Muscle of leg (tissue), 11 donors: ENCODE results near the gene ARIH1. TPM values are rescaled to one million over a fixed set of nuclear protein-coding genes. Genes with fewer than 3 reads are reported as not detected.
"Not testable (repeated sequence)": the region's sequence is repeated elsewhere in the genome, so short reads cannot be mapped to it uniquely, and the experiment has no call there.

ENCODE experiments used
- DNase-seq: peaks from one replicate; pipeline ENCODE4 v3.0.0; 2013
- H3K27ac ChIP-seq: one replicate; pipeline ENCODE4 v1.5.1; 2013; ENCODE audit warnings: mild to moderate bottlenecking, low read length, control low read depth
- H3K27me3 ChIP-seq: one replicate; pipeline ENCODE4 v1.6.1; 2013; ENCODE audit warnings: low read length; ENCODE audit not compliant: control insufficient read depth, insufficient read depth
- H3K36me3 ChIP-seq: one replicate; pipeline ENCODE4 v1.6.1; 2013; ENCODE audit warnings: low read length; ENCODE audit not compliant: control insufficient read depth, insufficient read depth
- H3K4me1 ChIP-seq: one replicate; pipeline ENCODE4 v1.6.1; 2013; ENCODE audit warnings: low read length; ENCODE audit not compliant: control insufficient read depth, insufficient read depth
- H3K4me3 ChIP-seq: one replicate; pipeline ENCODE4 v1.5.1; 2013; ENCODE audit warnings: low read length, control low read depth
- H3K9me3 ChIP-seq: replicated peaks from 2 replicates; pipeline ENCODE4 v1.6.1; 2013; ENCODE audit warnings: low read depth, low read length; ENCODE audit not compliant: control insufficient read depth
- WGBS: methylation state at CpG from one replicate; pipeline ENCODE4 v1.1.5; 2013; ENCODE audit warnings: missing lambda C conversion rate; ENCODE audit not compliant: insufficient coverage; 5-methylcytosine and 5-hydroxymethylcytosine counted together
- polyA plus RNA-seq, 8 donors: library from polyadenylated mRNA; unstranded; fragments of 120-200 nt; gene quantifications; one replicate each; pipeline versions ENCODE4 v1.2.1 to v1.2.3, GENCODE V29; 2013; ENCODE audit warnings: inconsistent platforms in 1 of 8, low replicate concordance in 1 of 8; ENCODE audit not compliant: insufficient read length in 8 of 8, insufficient read depth in 1 of 8
- total RNA-seq: library from RNA; stranded (reverse); fragments of 120-200 nt; gene quantifications from one replicate; pipeline ENCODE4 v1.2.4, GENCODE V29; 2013

Gene ARIH1
- total and polyA plus RNA-seq, 9 donors, result 54.2 to 150 (median 124) TPM

DNA sequence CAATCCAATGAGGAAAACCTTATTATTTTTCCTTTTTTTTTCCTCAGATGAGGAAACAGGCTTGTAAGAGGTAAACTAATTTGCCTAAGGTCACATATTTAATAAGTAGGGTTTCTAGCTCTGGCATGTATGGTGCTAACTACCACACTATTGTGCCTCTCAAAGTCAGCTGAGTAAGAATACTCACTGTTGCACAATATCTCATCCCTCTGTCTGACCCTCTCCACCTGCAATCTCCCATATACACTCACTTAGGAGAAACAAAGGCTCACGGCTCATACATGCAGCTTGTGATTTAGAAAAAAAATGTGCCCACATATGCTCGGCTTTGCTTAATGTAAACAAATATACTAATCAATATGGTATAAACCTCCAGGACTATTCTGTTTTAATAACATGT, 10.4 kb upstream of the ARIH1 start:
- no CpG with 5 or more reads among the region's 2 CpGs for WGBS
- Histone ChIP-seq H3K36me3 (no peaks in the 10 kb centered on the region), H3K27me3 (no peaks in the 10 kb centered on the region), H3K9me3 (no peaks in the 10 kb centered on the region), H3K27ac (no peak overlapping the region), H3K4me3 (no peak overlapping the region), H3K4me1 (no peaks in the 10 kb centered on the region)
- DNase-seq, result no peak

DNA sequence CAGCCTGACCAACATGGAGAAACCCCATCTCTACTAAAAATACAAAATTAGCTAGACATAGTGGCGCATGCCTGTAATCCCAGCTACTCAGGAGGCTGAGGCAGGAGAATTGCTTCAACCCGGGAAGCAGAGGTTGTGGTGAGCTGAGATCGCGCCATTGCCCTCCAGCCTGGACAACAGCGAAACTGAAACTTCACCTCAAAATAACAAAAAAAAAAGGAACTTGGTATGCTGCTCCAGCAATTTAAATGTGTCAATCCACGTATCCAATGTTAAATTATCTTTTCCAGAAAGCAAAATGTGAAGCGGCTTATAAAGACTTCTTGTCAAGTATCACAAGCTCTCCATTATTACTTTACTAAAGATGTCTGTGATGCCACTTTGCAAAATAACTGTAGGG, 9.9 kb upstream of the ARIH1 start:
- Histone ChIP-seq H3K36me3 (no peaks in the 10 kb centered on the region), H3K9me3 (no peaks in the 10 kb centered on the region), H3K4me1 (no peaks in the 10 kb centered on the region), H3K27ac (no peak overlapping the region), H3K4me3 (no peak overlapping the region), H3K27me3 (no peaks in the 10 kb centered on the region)
- WGBS, result no CpG with 5 or more reads among the region's 7 CpGs
- DNase-seq, result no peak

DNA sequence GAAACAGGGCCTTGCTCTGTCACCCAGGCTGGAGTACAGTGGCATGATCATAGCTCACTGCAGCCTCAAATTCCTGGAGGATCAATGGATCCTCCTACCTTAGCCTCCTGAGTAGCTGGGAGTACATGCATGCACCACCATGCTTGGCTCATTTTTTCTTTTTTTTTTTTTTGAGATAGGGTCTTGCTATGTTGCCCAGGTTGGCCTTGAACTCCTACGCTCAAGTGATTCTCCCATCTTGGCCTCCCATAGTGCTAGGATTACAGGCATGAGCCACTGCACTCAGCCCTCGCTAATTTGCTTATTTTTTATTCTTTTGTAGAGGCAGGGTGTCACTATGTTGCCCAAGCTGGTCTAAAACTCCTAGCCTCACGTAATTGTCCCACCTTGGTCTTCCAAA, 6.0 kb upstream of the ARIH1 start:
- no peak overlapping the region for H3K27ac ChIP-seq
- WGBS, result 93% methylated on average over 2 of the region's 3 CpGs
- no peak for DNase-seq

DNA sequence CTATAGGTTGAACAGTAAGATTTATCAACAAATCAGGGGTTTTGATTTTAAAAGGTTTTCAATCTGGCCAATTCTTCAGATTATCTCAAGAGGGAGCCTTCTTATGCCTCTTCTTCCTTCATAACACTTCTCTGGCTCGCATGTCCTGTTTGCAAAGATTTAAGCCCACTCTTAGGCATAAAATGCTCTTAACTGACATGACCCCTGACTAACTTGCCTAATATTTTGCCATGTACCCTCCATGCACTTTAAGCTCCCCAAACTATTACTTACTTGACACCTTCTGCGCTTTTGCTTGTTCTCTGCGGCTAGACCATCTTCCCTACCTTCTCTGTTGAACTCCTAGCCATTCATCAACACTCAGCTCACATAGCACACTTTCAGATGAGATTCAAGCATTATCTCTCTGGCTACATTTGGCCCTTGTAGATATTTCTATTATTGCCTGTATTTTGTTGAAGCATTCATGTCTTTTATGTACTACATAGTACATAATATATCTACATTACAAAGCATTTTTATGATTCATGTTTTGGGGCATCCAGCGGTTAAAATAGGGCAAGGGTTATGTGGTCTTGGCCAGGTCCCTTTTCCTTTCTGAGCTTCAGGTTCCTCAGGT, 1.0 kb upstream of the ARIH1 start:
- Histone ChIP-seq H3K27ac (peak overlapping the region; percentile 99), H3K9me3 (no peaks in the 10 kb centered on the region), H3K36me3 (peaks cover 2% of the 10 kb centered on the region), H3K4me1 (peaks cover 13% of the 10 kb centered on the region), H3K27me3 (no peaks in the 10 kb centered on the region), H3K4me3 (peak overlapping the region; percentile 67)
- DNase-seq, result peak; percentile 66
- WGBS, result 46% methylated on average over 3 of the region's 4 CpGs

More for the DNA sequence above, 6.0 kb upstream of the ARIH1 start:
- Histone ChIP-seq H3K36me3 (peaks cover 2% of the 10 kb centered on the region), H3K27me3 (no peaks in the 10 kb centered on the region), H3K9me3 (no peaks in the 10 kb centered on the region), H3K4me3 (no peak overlapping the region), H3K4me1 (peaks cover 3% of the 10 kb centered on the region)

DNA sequence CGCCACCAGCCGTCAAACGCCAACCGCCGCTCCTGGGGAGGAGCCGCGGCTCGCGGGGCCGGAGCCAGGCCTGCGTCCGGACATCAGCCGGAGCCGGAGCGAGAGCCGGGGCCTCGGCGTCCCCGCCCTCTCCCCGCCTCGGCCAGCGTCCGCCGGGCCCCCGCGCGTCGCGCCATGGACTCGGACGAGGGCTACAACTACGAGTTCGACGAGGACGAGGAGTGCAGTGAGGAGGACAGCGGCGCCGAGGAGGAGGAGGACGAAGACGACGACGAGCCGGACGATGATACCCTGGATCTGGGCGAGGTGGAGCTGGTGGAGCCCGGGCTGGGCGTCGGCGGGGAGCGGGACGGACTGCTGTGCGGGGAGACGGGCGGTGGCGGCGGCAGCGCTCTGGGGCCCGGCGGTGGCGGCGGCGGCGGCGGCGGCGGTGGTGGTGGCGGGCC, 359 bp downstream of the ARIH1 start:
- peaks cover 13% of the 10 kb centered on the region for H3K36me3 ChIP-seq
- H3K4me1 ChIP-seq, result peaks cover 13% of the 10 kb centered on the region
- peak overlapping the region; percentile 67 for H3K4me3 ChIP-seq
- H3K27ac ChIP-seq, result peak overlapping the region; percentile 99
- under 1% methylated on average over 67 of the region's 67 CpGs for WGBS
- no peaks in the 10 kb centered on the region for H3K9me3 ChIP-seq
- DNase-seq, result no peak
- H3K27me3 ChIP-seq, result no peaks in the 10 kb centered on the region

DNA sequence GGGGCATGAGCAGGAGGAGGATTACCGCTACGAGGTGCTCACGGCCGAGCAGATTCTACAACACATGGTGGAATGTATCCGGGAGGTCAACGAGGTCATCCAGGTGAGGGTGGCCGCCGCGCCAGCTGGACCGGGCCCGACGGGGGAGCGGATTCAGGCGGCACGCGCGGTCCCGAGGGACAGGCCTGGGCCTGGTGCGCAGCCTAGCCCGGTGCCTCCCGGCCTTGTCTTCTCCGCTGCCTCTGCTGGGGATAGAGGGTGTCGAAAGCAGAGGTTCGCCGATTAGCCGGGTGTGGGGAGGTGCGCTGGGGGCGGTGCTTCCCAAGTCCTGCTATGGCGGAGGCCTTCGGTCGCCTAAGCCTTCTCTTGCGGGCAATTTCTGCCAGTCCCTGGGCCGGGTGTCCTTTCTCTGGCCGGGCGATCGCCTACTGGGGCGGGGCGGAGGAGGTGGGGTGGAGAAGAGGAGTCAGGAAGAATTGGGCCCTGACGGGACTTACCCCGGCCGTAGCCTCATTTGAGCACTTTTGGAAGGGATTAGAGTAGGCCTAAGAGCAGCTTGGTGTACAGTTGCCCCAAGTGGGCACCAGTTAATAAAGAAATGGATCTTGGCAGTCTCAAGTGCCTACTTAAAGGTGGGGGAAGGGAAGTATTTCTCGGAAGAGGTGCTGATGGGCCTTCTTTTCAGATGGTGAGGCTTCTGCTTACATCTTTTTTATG, 940 bp downstream of the ARIH1 start:
- H3K27ac ChIP-seq, result peak overlapping the region; percentile 99
- under 1% methylated on average over 38 of the region's 42 CpGs for WGBS
- peak; percentile 82 for DNase-seq
- peak overlapping the region; percentile 67 for H3K4me3 ChIP-seq
- peaks cover 16% of the 10 kb centered on the region for H3K36me3 ChIP-seq
- peaks cover 13% of the 10 kb centered on the region for H3K4me1 ChIP-seq
- H3K9me3 ChIP-seq, result no peaks in the 10 kb centered on the region
- H3K27me3 ChIP-seq, result no peaks in the 10 kb centered on the region

DNA sequence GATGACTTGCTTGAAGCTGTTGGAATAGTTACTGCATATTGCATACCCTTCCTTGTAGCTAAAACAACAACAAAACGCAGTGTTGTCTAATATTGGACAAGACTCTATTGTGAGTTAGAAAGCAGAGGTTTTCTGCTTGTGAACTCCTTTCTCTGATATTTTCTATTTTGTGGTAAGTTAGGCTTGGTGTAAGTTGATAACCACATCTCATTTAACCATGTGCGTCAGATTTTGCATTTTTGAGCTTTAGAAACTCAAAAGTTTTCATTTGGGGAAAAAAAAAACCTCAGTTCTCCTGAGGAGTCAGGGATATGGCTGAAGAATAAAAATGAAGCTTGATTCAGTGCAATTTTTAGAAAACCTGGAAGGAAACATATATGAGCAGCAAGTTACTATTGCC, 1.5 kb downstream of the ARIH1 start:
- no CpG with 5 or more reads among the region's 2 CpGs for WGBS
- DNase-seq, result no peak
- no peaks in the 10 kb centered on the region for H3K9me3 ChIP-seq
- H3K4me1 ChIP-seq, result peaks cover 13% of the 10 kb centered on the region
- peak overlapping the region; percentile 99 for H3K27ac ChIP-seq
- peaks cover 16% of the 10 kb centered on the region for H3K36me3 ChIP-seq
- peak overlapping the region; percentile 67 for H3K4me3 ChIP-seq
- no peaks in the 10 kb centered on the region for H3K27me3 ChIP-seq

DNA sequence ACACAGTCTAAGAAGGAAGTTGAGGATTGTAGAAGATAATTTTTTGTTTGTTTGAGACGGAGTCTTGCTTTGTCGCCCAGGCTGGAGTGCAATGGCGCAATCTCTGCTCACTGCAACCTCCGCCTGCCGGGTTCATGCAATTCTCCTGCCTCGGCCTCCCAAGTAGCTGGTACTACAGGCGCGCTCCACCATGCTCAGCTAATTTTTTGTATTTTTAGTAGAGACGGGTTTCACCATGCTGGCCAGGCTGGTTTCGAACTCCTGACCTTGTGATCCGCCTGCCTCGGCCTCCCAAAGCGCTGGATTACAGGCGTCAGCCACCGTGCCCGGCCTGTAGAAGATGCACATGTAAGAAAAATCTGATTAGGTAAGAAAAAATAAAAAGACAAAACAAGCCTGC, 2.2 kb downstream of the ARIH1 start:
- not testable (repeated sequence) for H3K27ac ChIP-seq, H3K4me3 ChIP-seq, H3K9me3 ChIP-seq, DNase-seq, H3K27me3 ChIP-seq
- WGBS, result 89% methylated on average over 11 of the region's 16 CpGs
- Histone ChIP-seq H3K36me3 (peaks cover 14% of the 10 kb centered on the region), H3K4me1 (peaks cover 13% of the 10 kb centered on the region)

DNA sequence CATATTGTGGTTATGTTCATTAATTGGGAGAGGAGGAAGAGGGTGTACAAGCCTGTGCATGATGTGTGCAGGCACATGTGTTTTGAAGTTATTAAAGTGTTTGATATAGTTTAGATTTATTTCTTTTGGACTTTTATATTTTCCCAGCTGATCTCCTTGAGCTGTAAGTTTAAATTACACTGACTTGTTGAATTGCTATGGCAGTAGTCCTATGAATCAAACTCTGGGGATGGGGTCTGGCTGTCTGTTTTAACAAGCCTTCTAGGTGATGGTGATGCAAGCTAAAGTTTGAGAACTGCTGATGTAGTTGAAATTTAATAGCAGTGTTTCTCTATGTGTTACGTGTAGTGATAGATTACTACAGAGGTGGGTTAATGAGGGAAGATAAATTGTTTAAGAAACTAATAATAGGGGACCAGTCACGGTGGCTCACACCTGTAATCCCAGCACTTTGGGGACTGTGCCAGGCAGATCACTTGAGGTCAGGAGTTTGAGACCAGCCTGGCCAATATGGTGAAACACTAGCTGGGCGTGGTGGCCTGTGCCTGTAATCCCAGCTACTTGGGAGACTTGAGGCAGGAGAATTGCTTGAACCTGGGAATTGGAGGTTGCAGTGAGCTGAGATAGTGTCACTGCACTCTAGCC, 7.0 kb downstream of the ARIH1 start:
- Histone ChIP-seq H3K4me1 (peaks cover 4% of the 10 kb centered on the region), H3K36me3 (peaks cover 17% of the 10 kb centered on the region), H3K27ac (no peak overlapping the region), H3K4me3 (no peak overlapping the region), H3K27me3 (no peaks in the 10 kb centered on the region), H3K9me3 (no peaks in the 10 kb centered on the region)
- DNase-seq, result no peak
- 59% methylated on average over 3 of the region's 3 CpGs for WGBS

DNA sequence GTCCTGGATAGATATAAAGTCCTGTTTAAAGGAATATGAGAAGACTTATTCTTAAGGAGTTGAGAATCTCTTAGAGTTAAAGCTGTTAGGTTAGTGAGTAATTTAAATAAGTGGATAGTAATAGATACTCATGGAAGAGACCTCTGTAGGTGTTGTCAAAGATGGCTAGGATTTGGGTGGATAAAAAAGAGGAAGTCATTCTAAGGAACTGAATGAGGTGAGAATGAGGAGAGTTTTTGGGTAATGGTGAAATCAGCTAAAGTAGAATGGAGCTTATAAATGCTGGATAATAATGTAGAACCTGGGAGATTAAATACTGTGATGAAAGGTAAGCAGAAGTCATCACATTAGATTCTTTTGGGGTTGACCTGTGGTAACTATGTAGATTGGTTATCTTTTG, 8.1 kb downstream of the ARIH1 start:
- peaks cover 17% of the 10 kb centered on the region for H3K36me3 ChIP-seq
- H3K4me1 ChIP-seq, result no peaks in the 10 kb centered on the region
- H3K9me3 ChIP-seq, result no peaks in the 10 kb centered on the region
- H3K27me3 ChIP-seq, result no peaks in the 10 kb centered on the region
- DNase-seq, result no peak
- no peak overlapping the region for H3K4me3 ChIP-seq
- no peak overlapping the region for H3K27ac ChIP-seq
